ENCODE results near the gene CACTIN.
A peak's percentile ranks its signal among the peaks of the same experiment; 100 is the strongest.
"Not testable (repeated sequence)": the region's sequence is repeated elsewhere in the genome, so short reads cannot be mapped to it uniquely, and the experiment has no call there.

CACTIN gene

GRCh38 chr19:3661284-3662238 lies 35.0 kb upstream of the CACTIN start:
- DNase-seq, result no peak

- no peak for DNase-seq
Measured at GRCh38 chr19:3660493-3661219, 34.1 kb upstream of the CACTIN start.

GRCh38 chr19:3659746-3660112 lies 33.1 kb upstream of the CACTIN start:
- DNase-seq, result no peak

- no peak for DNase-seq
Measured at GRCh38 chr19:3658870-3659745, 32.5 kb upstream of the CACTIN start.

- no peak for DNase-seq
Measured at GRCh38 chr19:3658004-3658869, 31.6 kb upstream of the CACTIN start.

- no peak for DNase-seq
Measured at GRCh38 chr19:3657395-3657769, 30.8 kb upstream of the CACTIN start.

- no peak for DNase-seq
Measured at GRCh38 chr19:3656747-3657394, 30.3 kb upstream of the CACTIN start.

- DNase-seq, result no peak
Measured at GRCh38 chr19:3656073-3656746, 29.6 kb upstream of the CACTIN start.

- DNase-seq, result peak in 1 of 2 donors; percentile 8
Measured at GRCh38 chr19:3655402-3656072, 28.9 kb upstream of the CACTIN start.

GRCh38 chr19:3653865-3654513 lies 27.4 kb upstream of the CACTIN start:
- no peak for DNase-seq

GRCh38 chr19:3653081-3653795 lies 26.6 kb upstream of the CACTIN start:
- DNase-seq, result no peak

GRCh38 chr19:3652422-3652821 lies 25.8 kb upstream of the CACTIN start:
- no peak for DNase-seq

GRCh38 chr19:3651684-3652083 lies 25.1 kb upstream of the CACTIN start:
- DNase-seq, result no peak

GRCh38 chr19:3649888-3650287 lies 23.3 kb upstream of the CACTIN start:
- no peak for DNase-seq

- DNase-seq, result no peak
Measured at GRCh38 chr19:3648037-3648905, 21.7 kb upstream of the CACTIN start.

- not testable (repeated sequence) for DNase-seq
Measured at GRCh38 chr19:3647102-3647501, 20.5 kb upstream of the CACTIN start.

GRCh38 chr19:3646336-3647092 lies 19.9 kb upstream of the CACTIN start:
- no peak for DNase-seq
